ENCODE results near the gene PRPH2.
"Not testable (repeated sequence)": the region's sequence is repeated elsewhere in the genome, so short reads cannot be mapped to it uniquely, and the experiment has no call there.

The PRPH2 gene

DNA sequence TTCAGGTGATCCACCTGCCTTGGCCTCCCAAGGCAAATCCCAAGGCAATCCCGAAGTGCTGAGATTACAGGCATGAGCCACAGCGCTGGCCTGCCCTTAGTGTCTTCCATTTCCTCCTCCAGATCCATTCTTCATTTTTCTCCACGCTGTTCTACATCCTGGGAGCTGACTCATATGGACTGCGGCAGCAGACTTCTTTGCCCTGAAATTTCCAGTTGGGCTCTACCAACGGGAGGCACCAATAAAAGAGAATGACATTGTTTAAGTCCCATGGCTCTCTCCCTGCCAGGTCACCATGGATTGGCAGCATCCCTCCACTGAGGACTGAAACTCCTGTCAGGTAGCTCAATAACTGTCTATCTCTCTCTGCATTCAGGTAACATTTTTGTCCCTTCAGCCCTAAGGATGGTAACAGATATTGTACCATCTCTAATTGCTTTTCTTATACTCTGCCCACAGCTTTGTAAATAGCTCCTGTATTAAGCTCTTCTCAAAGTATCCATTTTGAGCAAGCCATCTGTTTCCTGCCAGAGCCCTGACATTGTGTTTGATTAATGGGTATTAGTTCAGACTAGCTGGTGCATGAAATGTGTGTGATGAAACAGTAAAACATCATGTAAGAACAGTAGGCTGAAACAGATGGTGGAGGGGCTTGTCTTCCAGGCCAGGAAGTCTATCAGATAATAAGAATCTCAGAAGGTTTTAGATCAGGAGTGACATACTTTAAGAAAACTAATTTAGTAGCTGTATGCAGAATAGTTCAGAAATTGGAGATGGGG is 19.9 kb upstream of the PRPH2 start:
- DNase-seq (ENCODE audit: low read depth in 2 of 2): no peak

DNA sequence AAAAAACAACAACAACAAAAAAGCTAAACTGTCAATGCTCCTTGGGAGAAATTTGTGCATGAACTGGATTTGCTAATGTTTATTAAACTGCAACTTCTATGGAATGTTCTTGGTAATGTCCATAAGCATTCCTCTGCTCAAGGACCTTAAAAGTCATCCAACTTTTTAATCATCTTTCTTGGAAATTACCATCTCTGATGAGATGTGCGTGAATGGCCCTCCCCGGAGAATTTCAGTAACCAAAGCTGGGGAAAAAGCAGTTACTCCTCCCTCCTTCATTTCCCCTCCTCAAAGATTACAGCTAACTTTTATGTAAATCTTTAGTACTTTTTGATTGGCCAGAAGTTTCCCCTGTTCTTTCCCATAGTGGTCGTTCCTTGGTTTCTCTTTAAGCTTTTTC is 18.3 kb upstream of the PRPH2 start:
- DNase-seq (ENCODE audit: low read depth in 2 of 2): no peak

DNA sequence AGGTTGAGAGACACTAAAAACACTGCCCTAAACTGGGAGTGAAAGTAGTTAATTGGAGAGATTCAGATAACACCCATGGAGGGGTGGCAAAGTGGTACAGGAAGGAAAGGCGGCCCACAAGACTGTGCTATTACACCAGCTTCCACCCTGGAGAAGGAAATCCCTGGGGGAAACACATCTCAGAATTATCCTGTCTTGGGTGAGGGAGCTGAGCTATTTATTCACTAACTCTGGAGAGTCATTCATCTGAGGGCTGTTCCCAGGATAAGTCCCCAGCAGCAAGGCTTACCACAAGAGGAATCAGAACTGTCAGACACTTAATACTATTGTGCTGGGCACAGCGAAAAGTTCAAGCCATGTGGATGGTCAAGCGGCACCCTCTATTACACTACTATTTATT is 13.6 kb upstream of the PRPH2 start:
- no peak for DNase-seq (ENCODE audit: low read depth in 2 of 2)

- DNase-seq (ENCODE audit: low read depth in 2 of 2): not testable (repeated sequence)
Measured at GRCh38 chr6:42733867-42734481, 11.6 kb upstream of the PRPH2 start.

GRCh38 chr6:42729731-42730130 is 7.3 kb upstream of the PRPH2 start:
- DNase-seq (ENCODE audit: low read depth in 2 of 2): no peak

- DNase-seq (ENCODE audit: low read depth in 2 of 2): no peak
Measured at GRCh38 chr6:42727627-42728026, 5.2 kb upstream of the PRPH2 start.

DNA sequence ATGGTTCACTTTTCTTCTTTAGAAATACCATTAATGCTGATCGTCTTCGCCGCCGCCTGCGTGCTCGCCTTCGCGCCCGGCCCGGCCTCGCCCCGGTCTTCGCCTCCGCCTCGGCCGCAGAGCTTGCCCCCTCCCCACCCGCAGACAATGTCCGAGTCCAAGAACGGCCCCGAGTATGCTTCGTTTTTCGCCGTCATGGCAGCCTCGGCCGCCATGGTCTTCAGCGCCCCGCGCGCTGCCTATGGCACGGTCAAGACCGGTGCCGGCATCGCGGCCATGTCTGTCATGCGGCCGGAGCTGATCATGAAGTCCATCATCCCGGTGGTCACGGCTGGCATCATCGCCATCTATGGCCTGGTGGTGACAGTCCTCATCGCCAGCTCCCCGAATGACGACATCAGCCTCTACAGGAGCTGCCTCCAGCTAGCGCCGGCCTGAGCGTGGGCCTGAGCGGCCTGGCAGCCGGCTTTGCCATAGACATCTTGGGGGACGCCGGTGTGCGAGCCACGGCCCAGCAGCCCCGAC is 4.8 kb upstream of the PRPH2 start:
- no peak for DNase-seq (ENCODE audit: low read depth in 2 of 2)

DNA sequence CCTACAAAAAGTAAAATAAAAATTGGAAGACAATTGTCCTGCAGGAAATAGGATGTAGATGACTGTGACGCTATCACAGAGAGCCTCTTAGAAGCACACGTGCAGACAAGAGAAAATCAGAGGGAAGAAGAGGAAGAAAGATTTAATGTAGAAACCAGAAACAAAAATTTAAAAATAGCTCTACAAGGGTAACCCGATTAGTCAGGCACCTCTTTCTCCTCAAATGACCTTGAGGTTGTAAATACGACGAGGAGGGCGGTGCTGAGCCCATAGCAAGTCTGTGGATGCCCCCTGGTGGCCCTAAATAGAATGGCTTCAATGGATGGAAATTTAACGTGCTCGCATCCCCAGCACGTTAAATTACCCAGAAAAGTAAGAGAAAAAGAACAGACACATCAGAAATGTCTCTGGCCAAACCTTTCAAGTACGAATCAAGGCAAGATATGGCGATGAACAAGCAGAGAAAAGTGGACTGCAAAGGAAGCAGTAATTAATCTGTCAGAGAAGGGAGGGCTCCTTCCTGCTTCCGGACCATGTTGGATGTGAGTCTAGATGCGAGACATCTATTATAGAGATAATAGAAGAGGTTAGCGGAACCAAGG is 4.2 kb upstream of the PRPH2 start:
- peak; percentile 32 to 60 for DNase-seq (ENCODE audit: low read depth in 2 of 2)

- DNase-seq (ENCODE audit: low read depth in 2 of 2): no peak
Measured at GRCh38 chr6:42726026-42726425, 3.6 kb upstream of the PRPH2 start.

GRCh38 chr6:42724825-42725224 is 2.4 kb upstream of the PRPH2 start:
- no peak for DNase-seq (ENCODE audit: low read depth in 2 of 2)

DNA sequence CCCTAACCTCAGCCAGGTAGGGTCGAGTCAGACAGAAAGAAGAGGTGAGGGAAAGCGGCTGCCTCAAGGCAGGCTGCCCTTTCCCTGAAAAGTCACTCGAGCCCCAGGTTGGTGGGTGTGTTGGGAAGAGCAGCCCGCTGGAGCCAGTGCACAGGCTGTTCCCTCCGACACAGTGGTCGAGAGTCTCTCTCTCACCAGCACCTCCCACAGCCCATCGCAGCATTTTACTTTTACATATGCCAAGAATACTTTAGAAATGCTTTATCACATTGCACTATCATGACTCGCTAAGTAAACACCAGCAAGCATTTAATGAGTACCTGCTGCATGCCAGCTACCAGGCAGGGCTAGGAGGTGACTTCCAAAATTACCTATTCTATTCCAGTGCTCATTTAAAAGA is 1.7 kb downstream of the PRPH2 start:
- no peak for DNase-seq (ENCODE audit: low read depth in 2 of 2)

DNA sequence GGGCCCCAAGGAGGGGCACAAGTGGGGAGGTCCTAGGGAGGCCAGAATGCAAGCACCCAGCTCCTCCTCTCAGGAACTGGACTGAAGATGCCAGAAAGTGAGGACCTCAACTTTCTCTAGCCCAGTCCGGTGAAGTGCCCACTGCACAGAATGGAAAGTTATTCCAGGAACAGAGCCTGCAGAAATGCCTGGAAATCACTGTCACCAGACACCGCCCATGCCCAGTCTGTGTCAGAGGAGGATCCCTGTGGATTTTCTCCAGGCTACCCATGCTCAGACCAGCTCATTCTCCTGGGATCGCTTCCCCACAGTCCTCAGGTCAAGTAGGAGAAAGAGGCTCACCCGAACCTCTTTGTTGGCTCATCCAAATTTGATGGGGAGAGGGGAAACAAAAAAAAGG is 6.5 kb downstream of the PRPH2 start:
- no peak for DNase-seq (ENCODE audit: low read depth in 2 of 2)

DNA sequence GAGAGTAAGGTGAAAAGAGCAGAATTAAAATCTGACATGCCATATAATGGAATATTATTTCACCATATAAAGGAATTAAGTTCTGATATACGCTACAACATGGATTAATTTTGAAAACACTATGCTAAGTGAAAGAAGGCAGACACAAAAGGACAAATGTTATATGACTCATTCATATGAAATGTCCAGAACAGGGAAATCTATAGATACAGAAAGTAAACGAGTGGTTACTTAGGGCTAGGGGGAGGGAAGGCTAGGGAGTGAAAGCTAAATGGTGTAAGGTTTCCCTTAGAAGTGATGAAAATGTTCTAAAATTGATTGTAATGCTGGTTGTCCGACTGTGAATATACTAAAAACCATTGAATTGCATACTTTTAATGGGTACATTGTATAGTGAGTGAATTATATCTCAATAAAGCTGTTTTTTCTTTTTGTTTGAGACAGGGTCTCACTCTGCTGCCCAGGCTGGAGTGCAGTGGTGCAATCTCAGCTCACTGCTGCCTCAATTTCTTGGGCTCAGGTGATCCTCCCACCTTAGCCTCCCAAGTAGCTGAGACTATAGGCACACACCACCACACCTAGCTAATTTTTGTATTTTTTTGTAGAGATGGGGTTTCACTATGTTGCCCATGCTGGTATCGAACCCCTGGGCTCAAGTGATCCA is 8.2 kb downstream of the PRPH2 start:
- DNase-seq (ENCODE audit: low read depth in 2 of 2): no peak

- DNase-seq (ENCODE audit: low read depth in 2 of 2): no peak
Measured at GRCh38 chr6:42711930-42712329, 10.5 kb downstream of the PRPH2 start.

DNA sequence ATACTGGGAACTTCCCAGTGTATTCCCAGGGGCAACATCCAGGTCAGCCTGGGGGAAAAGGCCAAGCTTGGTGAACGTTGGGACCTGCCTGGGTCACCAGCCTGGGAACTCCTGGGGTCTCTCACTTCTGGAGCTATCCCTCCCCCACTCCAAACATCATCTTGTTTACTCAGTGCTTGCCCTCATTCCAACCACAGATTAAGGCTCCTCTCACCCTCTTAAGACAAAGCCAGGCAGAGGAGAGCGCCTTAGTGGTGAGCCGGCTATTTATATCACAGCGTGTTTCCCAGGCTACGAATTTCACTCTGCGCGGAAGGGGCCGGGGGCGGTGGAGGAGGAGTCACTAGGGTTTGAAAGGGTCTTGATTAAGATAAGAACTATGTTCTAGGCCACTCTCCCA is 12.1 kb downstream of the PRPH2 start:
- DNase-seq (ENCODE audit: low read depth in 2 of 2): no peak

GRCh38 chr6:42709871-42710270 is 12.5 kb downstream of the PRPH2 start:
- no peak for DNase-seq (ENCODE audit: low read depth in 2 of 2)

- no peak for DNase-seq (ENCODE audit: low read depth in 2 of 2)
Measured at GRCh38 chr6:42708096-42708495, 14.3 kb downstream of the PRPH2 start.

- no peak for DNase-seq (ENCODE audit: low read depth in 2 of 2)
Measured at GRCh38 chr6:42707595-42707994, 14.8 kb downstream of the PRPH2 start.

DNA sequence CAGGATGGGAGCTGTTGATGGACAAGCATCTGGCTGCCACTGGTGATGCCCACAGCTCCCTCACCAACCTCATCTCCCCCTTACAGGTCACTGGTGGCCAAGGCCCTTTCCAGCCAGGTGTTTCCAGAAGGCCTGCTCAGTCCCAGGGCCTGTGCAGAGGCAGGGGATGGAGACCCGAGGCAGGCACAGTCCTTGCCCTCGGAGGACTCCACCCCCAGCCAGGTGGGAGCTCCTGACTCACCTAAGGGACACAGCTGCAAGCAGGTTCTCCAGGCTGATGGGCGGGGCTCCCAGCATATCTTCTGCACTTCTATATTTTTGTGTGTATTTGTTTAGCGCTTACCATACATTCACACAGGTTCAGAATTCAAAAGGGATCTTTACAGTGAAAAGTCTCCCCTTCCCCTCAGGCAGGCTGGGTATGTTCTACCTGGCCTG is 17.4 kb downstream of the PRPH2 start:
- DNase-seq (ENCODE audit: low read depth in 2 of 2): no peak

DNA sequence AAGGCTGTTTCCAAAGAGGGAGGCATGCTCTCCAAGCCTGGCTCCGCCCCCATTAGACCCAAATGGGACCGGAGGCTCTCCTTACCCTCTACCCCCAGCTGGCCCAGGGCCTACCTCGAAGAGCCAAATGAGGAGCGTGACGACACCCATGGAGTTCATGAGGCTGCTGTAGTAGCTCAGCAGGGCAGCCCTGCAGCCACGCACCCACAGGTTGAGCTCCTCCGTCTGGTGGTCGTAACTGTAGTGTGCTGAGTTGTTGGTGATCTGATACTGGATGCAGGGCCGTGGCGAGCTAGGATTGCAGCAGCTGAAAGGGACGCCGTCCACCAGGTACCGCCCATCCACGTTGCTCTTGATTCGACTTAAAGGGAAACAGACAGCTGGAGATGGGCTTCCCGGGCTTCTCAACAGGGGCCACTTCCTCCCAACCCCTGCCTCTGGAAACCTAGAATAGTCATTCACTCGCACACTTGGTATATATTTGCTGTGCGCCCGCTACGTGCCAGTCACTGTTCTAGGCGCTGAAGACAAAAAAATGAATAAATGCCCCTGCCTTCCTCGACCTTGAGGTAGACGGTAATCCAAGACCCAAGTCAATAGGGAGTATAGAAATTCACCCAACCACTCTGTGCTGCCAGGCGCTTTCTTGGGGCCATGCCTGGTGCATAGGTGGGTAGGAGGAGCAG is 18.0 kb downstream of the PRPH2 start:
- no peak for DNase-seq (ENCODE audit: low read depth in 2 of 2)

DNA sequence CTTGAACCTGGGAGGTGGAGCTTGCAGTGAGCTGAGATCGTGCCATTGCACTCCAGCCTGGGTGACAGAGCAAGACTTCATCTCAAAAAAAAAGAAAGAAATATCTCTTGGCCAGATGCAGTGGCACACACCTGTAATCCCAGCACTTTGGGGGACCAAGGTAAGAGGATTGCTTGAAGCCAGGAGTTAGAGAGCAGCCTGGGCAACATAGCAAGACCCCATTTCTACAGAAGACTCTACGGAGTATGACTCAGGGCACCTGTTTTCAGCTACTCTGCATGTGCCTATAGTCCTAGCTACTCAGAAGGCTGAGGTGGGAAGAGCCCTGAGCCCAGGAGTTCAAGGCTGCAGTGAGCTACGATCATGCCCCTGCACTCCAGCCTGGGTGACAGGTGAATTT is 19.6 kb downstream of the PRPH2 start:
- not testable (repeated sequence) for DNase-seq (ENCODE audit: low read depth in 2 of 2)

GRCh38 chr6:42702200-42702599 is 20.2 kb downstream of the PRPH2 start:
- no peak for DNase-seq (ENCODE audit: low read depth in 2 of 2)

Measured in stimulated activated CD8-positive, alpha-beta memory T cell treated with anti-CD3 and anti-CD28 coated beads, Interleukin-15, amount 100 ng/mL, for 4 hours (primary cell).